ENCODE measurements around the gene CCDC191.

DNA sequence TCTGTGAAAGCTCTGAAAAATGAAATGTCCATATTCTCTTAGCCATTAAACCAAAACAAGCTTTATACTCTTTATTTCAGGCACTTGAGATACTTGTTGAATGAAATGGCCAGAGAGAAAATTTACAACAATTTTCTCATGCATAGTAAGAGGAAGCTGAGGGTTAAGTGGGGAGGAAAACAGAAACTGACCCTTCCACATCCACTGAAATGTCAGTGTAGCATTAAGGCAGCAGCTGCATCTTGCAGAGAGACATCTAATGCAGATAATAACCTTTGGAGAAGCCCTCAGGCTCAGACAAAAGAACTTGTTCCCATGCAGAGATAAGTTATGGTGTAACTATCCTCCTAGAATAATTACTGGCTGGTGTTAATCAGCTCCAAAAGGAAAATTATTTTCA lies 74.5 kb downstream of the CCDC191 start:
- TF ChIP-seq, protein P1, sequence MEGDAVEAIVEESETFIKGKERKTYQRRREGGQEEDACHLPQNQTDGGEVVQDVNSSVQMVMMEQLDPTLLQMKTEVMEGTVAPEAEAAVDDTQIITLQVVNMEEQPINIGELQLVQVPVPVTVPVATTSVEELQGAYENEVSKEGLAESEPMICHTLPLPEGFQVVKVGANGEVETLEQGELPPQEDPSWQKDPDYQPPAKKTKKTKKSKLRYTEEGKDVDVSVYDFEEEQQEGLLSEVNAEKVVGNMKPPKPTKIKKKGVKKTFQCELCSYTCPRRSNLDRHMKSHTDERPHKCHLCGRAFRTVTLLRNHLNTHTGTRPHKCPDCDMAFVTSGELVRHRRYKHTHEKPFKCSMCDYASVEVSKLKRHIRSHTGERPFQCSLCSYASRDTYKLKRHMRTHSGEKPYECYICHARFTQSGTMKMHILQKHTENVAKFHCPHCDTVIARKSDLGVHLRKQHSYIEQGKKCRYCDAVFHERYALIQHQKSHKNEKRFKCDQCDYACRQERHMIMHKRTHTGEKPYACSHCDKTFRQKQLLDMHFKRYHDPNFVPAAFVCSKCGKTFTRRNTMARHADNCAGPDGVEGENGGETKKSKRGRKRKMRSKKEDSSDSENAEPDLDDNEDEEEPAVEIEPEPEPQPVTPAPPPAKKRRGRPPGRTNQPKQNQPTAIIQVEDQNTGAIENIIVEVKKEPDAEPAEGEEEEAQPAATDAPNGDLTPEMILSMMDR (tag by site-specific recombination; IDR thresholded peaks at IDR 0.05), result no peak
- TF ChIP-seq ZNF792 (tag by site-specific recombination; IDR thresholded peaks at IDR 0.05), result no peak
- TF ChIP-seq YY2 (tag by site-specific recombination; IDR thresholded peaks at IDR 0.05), result no peak
- TF ChIP-seq ZNF544 (tag by site-specific recombination; IDR thresholded peaks at IDR 0.05), result no peak
- TF ChIP-seq YY1 (tag by site-specific recombination; IDR thresholded peaks at IDR 0.05), result no peak
- no peak for TF ChIP-seq ZNF398 (tag by site-specific recombination; IDR thresholded peaks at IDR 0.05)
- TF ChIP-seq, protein P2, sequence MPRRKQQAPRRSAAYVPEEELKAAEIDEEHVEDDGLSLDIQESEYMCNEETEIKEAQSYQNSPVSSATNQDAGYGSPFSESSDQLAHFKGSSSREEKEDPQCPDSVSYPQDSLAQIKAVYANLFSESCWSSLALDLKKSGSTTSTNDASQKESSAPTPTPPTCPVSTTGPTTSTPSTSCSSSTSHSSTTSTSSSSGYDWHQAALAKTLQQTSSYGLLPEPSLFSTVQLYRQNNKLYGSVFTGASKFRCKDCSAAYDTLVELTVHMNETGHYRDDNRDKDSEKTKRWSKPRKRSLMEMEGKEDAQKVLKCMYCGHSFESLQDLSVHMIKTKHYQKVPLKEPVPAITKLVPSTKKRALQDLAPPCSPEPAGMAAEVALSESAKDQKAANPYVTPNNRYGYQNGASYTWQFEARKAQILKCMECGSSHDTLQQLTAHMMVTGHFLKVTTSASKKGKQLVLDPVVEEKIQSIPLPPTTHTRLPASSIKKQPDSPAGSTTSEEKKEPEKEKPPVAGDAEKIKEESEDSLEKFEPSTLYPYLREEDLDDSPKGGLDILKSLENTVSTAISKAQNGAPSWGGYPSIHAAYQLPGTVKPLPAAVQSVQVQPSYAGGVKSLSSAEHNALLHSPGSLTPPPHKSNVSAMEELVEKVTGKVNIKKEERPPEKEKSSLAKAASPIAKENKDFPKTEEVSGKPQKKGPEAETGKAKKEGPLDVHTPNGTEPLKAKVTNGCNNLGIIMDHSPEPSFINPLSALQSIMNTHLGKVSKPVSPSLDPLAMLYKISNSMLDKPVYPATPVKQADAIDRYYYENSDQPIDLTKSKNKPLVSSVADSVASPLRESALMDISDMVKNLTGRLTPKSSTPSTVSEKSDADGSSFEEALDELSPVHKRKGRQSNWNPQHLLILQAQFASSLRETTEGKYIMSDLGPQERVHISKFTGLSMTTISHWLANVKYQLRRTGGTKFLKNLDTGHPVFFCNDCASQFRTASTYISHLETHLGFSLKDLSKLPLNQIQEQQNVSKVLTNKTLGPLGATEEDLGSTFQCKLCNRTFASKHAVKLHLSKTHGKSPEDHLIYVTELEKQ (tag by site-specific recombination; IDR thresholded peaks at IDR 0.05; ENCODE audit: borderline replicate concordance), result no peak
- no peak for TF ChIP-seq ZBTB49 (tag by site-specific recombination; IDR thresholded peaks at IDR 0.05; ENCODE audit: low read depth)
- no peak for TF ChIP-seq ZNF133 (tag by site-specific recombination; IDR thresholded peaks at IDR 0.05)
- no peak for TF ChIP-seq ZNF426 (tag by site-specific recombination; IDR thresholded peaks at IDR 0.05)
